ENCODE data around the gene PLAC8. TPM values are rescaled to one million over a fixed set of nuclear protein-coding genes. Genes with fewer than 3 reads are reported as not detected.

Gene PLAC8
- total and polyA plus RNA-seq, 2 of the 13 experiments (the other 11 are each of a cell fraction or from before 2014, with no cell fraction given), result 3.0 to 174 TPM

GRCh38 chr4:83046693-83047473 lies 67.6 kb downstream of the PLAC8 start:
- H3K4me2 ChIP-seq (ENCODE audit: low read depth, low read length), result no peak overlapping the region
- H3K4me3 ChIP-seq (replicated peaks in 1 of 3; ENCODE audit: insufficient read depth in 1 of 3, low read depth in 2 of 3, low read length in 3 of 3), result no peak overlapping the region
- H3K36me3 ChIP-seq (replicated peaks in 1 of 2; ENCODE audit: control insufficient read depth in 1 of 2, insufficient read depth in 2 of 2, low read length in 2 of 2), result peaks cover 7 to 26% of the 10 kb centered on the region in 2 experiments; a peak in 4 of 5 replicates
- WGBS (ENCODE audit: low lambda C conversion rate), result 94% methylated on average over 8 of the region's 8 CpGs
- in situ Hi-C loops (cut with HindIII; ENCODE audit: extremely low pct_ligation_motif_present, low pct_unique_long_range_greater_than_20kb) (no loop called here), intact Hi-C loops (cut with micrococcal nuclease; ENCODE audit: unreplicated experiment) (no loop called here)
- H3K79me2 ChIP-seq (ENCODE audit: insufficient read depth, low read length), result peaks cover 6% of the 10 kb centered on the region
- CTCF ChIA-PET (ENCODE audit: low intra/inter-chr PET ratio, low total read pairs), result no interaction called here
- no peak for FAIRE-seq
- H3K4me1 ChIP-seq (ENCODE audit: insufficient read depth, low read length), result no peaks in the 10 kb centered on the region
- no peak for DNase-seq (ENCODE audit: low spot score)
- H3K27ac ChIP-seq (ENCODE audit: extremely low read length, insufficient read depth, low read length), result no peak overlapping the region
- H2AFZ ChIP-seq (ENCODE audit: low read length), result no peak overlapping the region
- no peaks in the 10 kb centered on the region; a peak in 1 of 5 replicates for H3K27me3 ChIP-seq (ENCODE audit: control insufficient read depth in 1 of 2, insufficient read depth in 2 of 2, low read length in 2 of 2)
- H4K20me1 ChIP-seq (ENCODE audit: insufficient read depth, low read length), result no peaks in the 10 kb centered on the region
- POLR2A ChIA-PET, result interaction anchor here (0.8 kb wide), 1 partner anchor 12 kb away, joined by 4 read pairs; the partner anchor contains the start of gene COPS4
- no peak overlapping the region for H3K9ac ChIP-seq (ENCODE audit: insufficient read depth, low read depth, low read length)
- BruUV-seq (replicated peaks), result no TSS peak
- ATAC-seq, result no peak
- no peaks in the 10 kb centered on the region for H3K9me3 ChIP-seq (ENCODE audit: low read length)
- no peak for TF ChIP-seq ZBTB49 (CRISPR knock-in tag; IDR thresholded peaks at IDR 0.05; ENCODE audit: borderline replicate concordance)
- TF ChIP-seq MNT (IDR thresholded peaks at IDR 0.05), result no peak
- no peak for TF ChIP-seq PHB2 (IDR thresholded peaks at IDR 0.05; ENCODE audit: partially characterized antibody)
- no peak for TF ChIP-seq ZNF547 (CRISPR knock-in tag; IDR thresholded peaks at IDR 0.05)
- no peak for TF ChIP-seq SRSF9 (IDR thresholded peaks at IDR 0.05; ENCODE audit: borderline replicate concordance, insufficient read depth, low read depth, low read length, poor library complexity, severe bottlenecking)
- no peak for TF ChIP-seq ZNF136 (CRISPR knock-in tag; IDR thresholded peaks at IDR 0.05; ENCODE audit: low read depth)
- TF ChIP-seq CENPBD1 (CRISPR knock-in tag; IDR thresholded peaks at IDR 0.05; ENCODE audit: borderline replicate concordance, low read depth), result no peak
- TF ChIP-seq TERF1 (CRISPR knock-in tag; IDR thresholded peaks at IDR 0.05), result no peak
- no peak for TF ChIP-seq DMTF1 (CRISPR knock-in tag; IDR thresholded peaks at IDR 0.05)
- no peak for TF ChIP-seq ZBTB1 (CRISPR knock-in tag; IDR thresholded peaks at IDR 0.05; ENCODE audit: borderline replicate concordance)
- TF ChIP-seq ZNF616 (CRISPR knock-in tag; IDR thresholded peaks at IDR 0.05; ENCODE audit: low read depth), result no peak
- no peak for TF ChIP-seq ZBTB38 (CRISPR knock-in tag; IDR thresholded peaks at IDR 0.05)
- TF ChIP-seq SMAD3 (CRISPR knock-in tag; IDR thresholded peaks at IDR 0.05), result no peak
- no peak for TF ChIP-seq SOX13 (IDR thresholded peaks at IDR 0.05)
- no peak for TF ChIP-seq SOX13 (CRISPR knock-in tag; conservative IDR thresholded peaks at IDR 0.05 in 1 of 2, IDR thresholded peaks at IDR 0.05 in 1 of 2)
- no peak for TF ChIP-seq TMF1 (CRISPR knock-in tag; IDR thresholded peaks at IDR 0.05; ENCODE audit: low read depth)

Data from HepG2 (cell line).